ENCODE results near the gene BTN3A1. TPM values are rescaled to one million over a fixed set of nuclear protein-coding genes. Genes with fewer than 3 reads are reported as not detected.

BTN3A1 gene
- total and polyA plus RNA-seq, 2 of the 13 experiments (the other 11 are each of a cell fraction or from before 2014, with no cell fraction given), result 13.3 to 14.0 TPM

DNA sequence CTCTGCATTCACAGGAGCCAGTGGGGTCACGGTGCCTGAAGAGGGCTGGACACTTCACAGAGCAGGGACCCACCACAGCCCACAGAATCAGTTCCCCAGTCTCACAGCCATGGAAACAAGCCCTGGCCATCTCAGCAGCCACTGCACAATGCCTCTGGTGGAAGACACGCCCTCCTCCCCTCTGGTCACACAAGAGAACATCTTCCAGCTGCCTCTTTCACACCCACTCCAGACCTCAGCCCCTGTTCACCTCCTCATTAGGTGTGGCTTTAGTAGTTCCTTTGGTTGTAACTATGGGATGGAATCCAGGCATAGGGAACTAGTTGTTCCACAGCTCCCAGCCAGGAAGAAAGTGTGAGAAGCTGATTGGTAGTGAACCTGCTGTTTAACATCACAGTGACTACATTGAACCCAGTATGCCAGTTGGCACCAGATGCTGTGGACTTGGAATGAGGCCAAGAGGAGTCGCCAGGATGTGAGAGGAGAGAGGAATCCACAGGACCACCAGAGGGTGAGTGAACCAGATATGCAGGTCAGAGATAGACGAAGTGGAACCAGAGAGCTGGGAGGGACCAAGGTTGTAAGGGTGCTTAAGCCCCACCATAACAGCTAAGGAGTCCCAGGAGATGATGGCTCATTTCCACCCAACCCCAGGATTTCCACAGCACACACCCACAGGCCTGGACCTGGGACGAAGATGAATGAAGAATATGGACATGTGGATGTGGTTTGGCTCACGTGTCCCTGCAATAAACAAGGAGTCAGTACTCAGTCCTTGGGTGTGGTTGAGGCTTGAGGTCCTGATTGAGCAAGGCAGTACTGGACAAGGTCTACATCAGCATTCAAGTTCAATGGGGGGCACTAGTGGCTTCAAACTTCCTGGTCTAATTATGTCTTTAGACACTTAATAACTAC is 29.4 kb downstream of the BTN3A1 start (continued):
- TF ChIP-seq MEF2D (CRISPR knock-in tag; IDR thresholded peaks at IDR 0.05) (no peak), ZNF335 (CRISPR knock-in tag; IDR thresholded peaks at IDR 0.05) (no peak)

- Histone ChIP-seq H3K4me1 (ENCODE audit: insufficient read depth, low read length) (peaks cover 10% of the 10 kb centered on the region), H3K4me2 (ENCODE audit: low read depth, low read length) (no peak overlapping the region), H3K79me2 (ENCODE audit: insufficient read depth, low read length) (no peaks in the 10 kb centered on the region), H3K36me3 (replicated peaks in 1 of 2; ENCODE audit: control insufficient read depth in 1 of 2, insufficient read depth in 2 of 2, low read length in 2 of 2) (peaks cover 7 to 15% of the 10 kb centered on the region in 2 experiments; a peak in 3 of 5 replicates), H3K27me3 (ENCODE audit: control insufficient read depth in 1 of 2, insufficient read depth in 2 of 2, low read length in 2 of 2) (no peaks in the 10 kb centered on the region), H3K27ac (ENCODE audit: extremely low read length, insufficient read depth, low read length) (no peak overlapping the region), H4K20me1 (ENCODE audit: insufficient read depth, low read length) (no peaks in the 10 kb centered on the region), H3K9ac (ENCODE audit: insufficient read depth, low read depth, low read length) (no peak overlapping the region), H2AFZ (ENCODE audit: low read length) (no peak overlapping the region), H3K9me3 (ENCODE audit: low read length) (no peaks in the 10 kb centered on the region), H3K4me3 (replicated peaks in 1 of 3; ENCODE audit: insufficient read depth in 1 of 3, low read depth in 2 of 3, low read length in 3 of 3) (no peak overlapping the region)
- peak; percentile 35 for DNase-seq (ENCODE audit: low spot score)
- BruUV-seq (replicated peaks), result no TSS peak
- ATAC-seq, result peak; percentile 64
- TF ChIP-seq ZMAT5 (CRISPR knock-in tag; IDR thresholded peaks at IDR 0.05; ENCODE audit: borderline replicate concordance, low read depth) (no peak), HNF4A (CRISPR knock-in tag; IDR thresholded peaks at IDR 0.05) (peak; percentile 64), SRY (CRISPR knock-in tag; IDR thresholded peaks at IDR 0.05) (no peak), BRCA1 (CRISPR knock-in tag; IDR thresholded peaks at IDR 0.05) (no peak), HNF4G (IDR thresholded peaks at IDR 0.05; ENCODE audit: borderline replicate concordance, low read depth, low read length) (peak; percentile 68), HNF4G (CRISPR knock-in tag; IDR thresholded peaks at IDR 0.05; ENCODE audit: borderline replicate concordance, low read depth) (no peak), SETDB1 (CRISPR knock-in tag; IDR thresholded peaks at IDR 0.05; ENCODE audit: borderline replicate concordance) (no peak), ZNF280D (CRISPR knock-in tag; IDR thresholded peaks at IDR 0.05) (no peak), AGO1 (IDR thresholded peaks at IDR 0.05; ENCODE audit: low read depth, low read length, poor library complexity, severe bottlenecking) (no peak), ZNF674 (CRISPR knock-in tag; IDR thresholded peaks at IDR 0.05; ENCODE audit: low read depth) (no peak), MEIS2 (CRISPR knock-in tag; IDR thresholded peaks at IDR 0.05) (no peak), CCDC6 (CRISPR knock-in tag; IDR thresholded peaks at IDR 0.05) (no peak), ZNF33A (CRISPR knock-in tag; IDR thresholded peaks at IDR 0.05; ENCODE audit: borderline replicate concordance) (no peak), MIXL1 (CRISPR knock-in tag; IDR thresholded peaks at IDR 0.05) (no peak)
- TF ChIP-seq, protein P1, sequence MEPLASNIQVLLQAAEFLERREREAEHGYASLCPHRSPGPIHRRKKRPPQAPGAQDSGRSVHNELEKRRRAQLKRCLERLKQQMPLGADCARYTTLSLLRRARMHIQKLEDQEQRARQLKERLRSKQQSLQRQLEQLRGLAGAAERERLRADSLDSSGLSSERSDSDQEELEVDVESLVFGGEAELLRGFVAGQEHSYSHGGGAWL (CRISPR knock-in tag; IDR thresholded peaks at IDR 0.05), result no peak
- WGBS (ENCODE audit: low lambda C conversion rate), result 50% methylated on average over 5 of the region's 5 CpGs
- CTCF ChIA-PET (ENCODE audit: low intra/inter-chr PET ratio, low total read pairs), result no interaction called here
- POLR2A ChIA-PET, result no interaction called here
- in situ Hi-C loops (cut with HindIII; ENCODE audit: extremely low pct_ligation_motif_present, low pct_unique_long_range_greater_than_20kb), result no loop called here
- no peak for FAIRE-seq
- intact Hi-C loops (cut with micrococcal nuclease; ENCODE audit: unreplicated experiment), result no loop called here
Measured at GRCh38 chr6:26432627-26433201, 30.6 kb downstream of the BTN3A1 start.
